Brain microvascular endothelial cell (primary cell): Measurements from ENCODE around the gene CALML3.

Source experiments
- DNase-seq: peaks from one replicate; pipeline ENCODE4 v3.0.0-alpha.2; 2020
- H3K27ac ChIP-seq: fragments of 250-450 bp; sonication (Bioruptor Pico); 2 replicates; pipeline ENCODE4 v1.5.1; 2020; ENCODE audit warnings: mild to moderate bottlenecking, moderate library complexity
- H3K27me3 ChIP-seq: fragments of 250-450 bp; sonication (Bioruptor Pico); replicated peaks from 2 replicates; pipeline ENCODE4 v1.5.1; 2020; ENCODE audit warnings: mild to moderate bottlenecking
- H3K36me3 ChIP-seq: fragments of 250-450 bp; sonication (Bioruptor Pico); replicated peaks from 2 replicates; pipeline ENCODE4 v1.5.1; 2020; ENCODE audit warnings: mild to moderate bottlenecking
- H3K4me3 ChIP-seq: 2 replicates; pipeline ENCODE4 v1.5.1; 2011; ENCODE audit warnings: low read depth, mild to moderate bottlenecking, control low read depth, low read length, moderate library complexity
- CTCF ChIP-seq: IDR thresholded peaks from 2 replicates; pipeline ENCODE4 v1.5.1; 2011; ENCODE audit warnings: low read depth, mild to moderate bottlenecking, moderate library complexity, low read length, control low read depth, inconsistent platforms; ENCODE audit errors: missing control alignments
- in situ Hi-C: cut with HindIII; loops from 2 replicates; pipeline ENCODE4 v1.10.0; 2017; ENCODE audit warnings: low sequenced_read_pairs, low pct_ligation_motif_present

The CALML3 gene

DNA sequence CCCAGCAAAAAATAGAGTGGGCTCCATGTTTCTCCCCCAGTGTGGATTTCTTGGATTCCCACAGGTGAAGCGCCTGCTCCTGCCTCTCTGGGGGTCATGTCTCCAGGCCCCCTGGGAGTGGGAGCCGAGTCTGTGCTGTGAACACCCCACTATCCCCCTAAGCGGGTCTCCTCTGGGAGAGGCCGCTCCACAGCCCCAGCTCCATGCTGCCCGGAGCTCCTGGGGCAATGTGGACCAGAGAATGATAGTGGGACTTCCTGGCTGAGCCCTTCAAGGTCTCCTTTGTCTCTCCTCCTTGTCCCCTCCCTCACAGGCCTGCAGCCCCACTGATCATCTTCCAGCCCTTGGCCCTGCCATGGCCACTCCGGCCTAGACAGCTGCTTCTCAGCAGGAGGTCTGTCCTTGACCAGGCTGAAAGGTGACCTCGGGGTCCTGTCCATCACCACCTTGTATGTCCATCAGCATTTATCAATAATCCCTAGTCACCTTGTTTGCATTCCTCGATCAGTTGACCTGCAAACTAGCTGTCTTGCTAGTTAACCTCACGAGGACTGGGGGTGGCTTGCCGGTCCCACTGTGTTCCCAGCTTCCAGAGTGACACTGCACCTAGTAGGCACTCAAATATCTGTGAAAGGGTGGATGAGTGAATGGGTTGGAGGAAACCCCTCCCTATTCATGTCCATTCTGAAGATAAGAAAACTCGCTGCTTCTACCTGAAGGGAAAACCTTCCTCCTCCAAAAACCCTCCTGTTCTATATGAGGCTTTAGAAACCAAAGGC lies 776 bp upstream of the CALML3 start:
- no peak for DNase-seq
- H3K36me3 ChIP-seq: no peaks in the 10 kb centered on the region
- no peaks in the 10 kb centered on the region for H3K27me3 ChIP-seq
- H3K27ac ChIP-seq: no peak overlapping the region
- no peak overlapping the region for H3K4me3 ChIP-seq
- TF ChIP-seq CTCF: no peak
- in situ Hi-C loops: no loop called here

DNA sequence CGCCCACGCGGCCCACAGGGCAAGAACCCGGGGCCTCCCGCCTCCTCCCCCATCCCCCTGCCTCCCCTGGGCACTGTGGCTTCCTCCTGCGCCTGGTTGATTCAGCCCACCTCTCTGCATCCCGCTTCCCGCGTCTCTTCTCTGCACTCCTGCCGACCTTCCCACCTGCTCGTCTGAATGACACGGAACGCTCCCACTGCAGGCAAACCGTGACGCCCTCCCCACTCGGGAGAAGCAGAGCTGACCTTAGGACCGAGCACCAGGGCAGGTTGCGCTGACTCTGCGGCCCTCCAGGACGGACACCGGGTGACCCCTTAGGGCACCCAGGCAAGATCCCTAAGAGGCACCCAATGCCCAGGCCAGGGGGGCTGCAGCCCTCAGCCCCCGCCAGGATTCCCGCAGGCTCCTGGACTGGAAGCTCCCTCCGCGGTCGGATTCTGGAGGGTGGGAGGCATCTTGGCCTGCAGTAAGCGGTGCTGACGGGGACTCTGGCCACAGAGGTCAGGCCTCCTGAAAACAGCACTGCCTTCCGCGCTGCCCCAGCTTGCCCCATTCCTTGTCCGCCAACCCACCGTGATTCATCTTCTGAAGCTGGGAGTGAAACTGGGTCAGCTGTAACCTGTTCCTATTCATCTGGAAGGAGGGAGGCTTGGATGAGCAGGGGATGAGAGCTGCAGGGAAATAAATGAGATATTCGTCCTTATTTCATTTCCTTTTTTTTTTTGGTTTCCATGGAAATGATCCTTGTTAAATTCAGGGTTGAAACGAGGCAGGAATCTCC lies 990 bp downstream of the CALML3 start:
- H3K27ac ChIP-seq: no peak overlapping the region
- no peak overlapping the region for H3K4me3 ChIP-seq
- DNase-seq: no peak
- H3K27me3 ChIP-seq: no peaks in the 10 kb centered on the region
- in situ Hi-C loops: no loop called here
- no peak for TF ChIP-seq CTCF
- no peaks in the 10 kb centered on the region for H3K36me3 ChIP-seq

DNA sequence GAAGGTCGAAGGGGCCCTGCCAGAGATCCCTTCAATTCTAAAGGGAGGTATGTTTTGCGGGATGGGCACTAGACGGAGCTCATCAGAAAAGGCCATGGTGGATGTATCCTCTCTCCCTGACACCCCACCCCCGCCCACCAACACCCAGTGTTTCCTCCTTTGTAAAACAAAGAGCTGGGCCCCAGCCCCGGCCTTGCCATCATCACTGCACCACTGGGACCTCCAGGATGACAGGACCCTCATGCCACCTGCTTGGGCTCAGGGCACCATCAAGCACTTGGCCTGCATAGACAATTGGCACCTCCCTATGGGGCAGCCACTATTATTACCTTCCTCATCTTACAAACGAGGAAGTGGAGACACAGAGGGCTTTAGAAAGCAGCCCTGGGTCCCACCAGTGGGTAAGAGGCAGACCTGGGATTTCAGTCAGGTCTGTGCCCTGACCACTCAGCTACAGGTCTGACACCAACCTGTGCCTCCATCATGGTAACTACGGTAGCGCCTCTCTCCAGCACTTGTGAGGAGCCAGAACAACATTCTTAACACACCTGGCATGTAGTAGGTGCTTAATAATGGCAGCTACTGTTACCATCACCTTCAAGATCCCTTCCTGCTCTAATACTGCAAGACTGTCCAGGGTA lies 2.0 kb downstream of the CALML3 start:
- H3K36me3 ChIP-seq: no peaks in the 10 kb centered on the region
- no peak for DNase-seq
- H3K4me3 ChIP-seq: no peak overlapping the region
- in situ Hi-C loops: no loop called here
- no peaks in the 10 kb centered on the region for H3K27me3 ChIP-seq
- TF ChIP-seq CTCF: no peak
- no peak overlapping the region for H3K27ac ChIP-seq

- no peak for DNase-seq
- no peaks in the 10 kb centered on the region for H3K36me3 ChIP-seq
- no peak overlapping the region for H3K4me3 ChIP-seq
- in situ Hi-C loops: no loop called here
- no peaks in the 10 kb centered on the region for H3K27me3 ChIP-seq
- no peak overlapping the region for H3K27ac ChIP-seq
- TF ChIP-seq CTCF: no peak
Measured at GRCh38 chr10:5527332-5528200, 2.8 kb downstream of the CALML3 start.

DNA sequence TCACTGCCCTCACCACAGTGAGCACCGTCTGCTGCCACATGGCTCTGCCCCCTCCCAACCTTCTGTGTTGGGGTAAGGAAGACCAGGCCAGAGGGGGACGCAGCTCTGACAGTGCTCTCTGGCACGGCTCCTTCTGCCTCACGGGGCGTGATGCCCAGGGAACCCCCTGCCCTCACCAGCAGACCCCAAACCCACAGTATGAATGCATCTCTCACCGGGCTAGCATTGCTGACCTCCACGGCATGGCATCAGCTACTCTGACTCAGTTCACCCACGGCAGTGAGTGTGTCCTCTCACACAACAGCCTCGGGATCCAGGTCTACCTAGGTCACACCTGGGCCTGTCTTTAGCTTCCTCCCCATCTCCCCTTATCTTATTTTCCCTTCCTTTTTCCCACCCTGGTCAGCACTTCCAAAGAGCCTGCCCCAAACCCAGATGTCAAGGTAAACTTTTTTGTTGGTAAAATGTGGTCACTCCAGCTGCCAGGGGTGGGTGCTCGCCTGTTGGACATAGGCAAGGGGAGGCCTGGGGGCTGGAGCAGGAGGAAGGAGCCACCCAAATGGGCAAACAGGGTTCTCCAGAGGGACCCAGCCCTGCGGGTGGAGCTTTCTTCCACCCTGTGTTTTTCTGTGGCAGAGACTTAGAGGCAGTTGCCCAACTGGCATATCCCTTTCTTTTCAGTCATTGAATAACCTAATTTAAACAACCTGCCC lies 4.4 kb downstream of the CALML3 start:
- no peak overlapping the region for H3K27ac ChIP-seq
- in situ Hi-C loops: no loop called here
- H3K4me3 ChIP-seq: no peak overlapping the region
- no peak for DNase-seq
- H3K27me3 ChIP-seq: no peaks in the 10 kb centered on the region
- no peaks in the 10 kb centered on the region for H3K36me3 ChIP-seq
- no peak for TF ChIP-seq CTCF
